ENCODE data around the gene METTL9. TPM values are rescaled to one million over a fixed set of nuclear protein-coding genes. Genes with fewer than 3 reads are reported as not detected.

Gene METTL9
- total RNA-seq, 1 experiment from 2014 or later, result 67.6 TPM

GRCh38 chr16:21663889-21664647 lies 64.7 kb downstream of the METTL9 start, which contains the start of gene OTOA:
Gene OTOA (plus strand): TSS chr16:21663968. CDS start chr16:21678515, 14,547 bp downstream.
- ChIA-PET POLR2A (no interaction called here), CTCF (interaction anchor here (1.4 kb wide), 1 partner anchor 44 kb away, joined by 8 read pairs; no protein-coding TSS in a partner anchor)
- DNase-seq (ENCODE audit: unreplicated experiment), result no peak
- intact Hi-C loops (cut with micrococcal nuclease), result no loop called here
- Mint-ChIP-seq H3K27me3 (ENCODE audit: insufficient read depth, unreplicated experiment) (no peaks in the 10 kb centered on the region), H3K27ac (ENCODE audit: low read depth, unreplicated experiment) (no peak within 1 kb of the TSS), H3K9me3 (ENCODE audit: unreplicated experiment) (no peaks in the 10 kb centered on the region), H3K36me3 (ENCODE audit: insufficient read depth, unreplicated experiment) (peaks cover 4% of the 10 kb centered on the region), H3K4me1 (ENCODE audit: insufficient read depth, unreplicated experiment) (no peaks in the 10 kb centered on the region), H3K4me3 (ENCODE audit: unreplicated experiment) (no peak within 1 kb of the TSS)
- no TSS peak for BruUV-seq (replicated peaks)
- TF ChIP-seq CTCF (IDR thresholded peaks at IDR 0.05; ENCODE audit: unreplicated experiment), result no peak

- ChIA-PET CTCF (interaction anchor here (0.6 to 3.0 kb wide), 4 partner anchors 8 to 362 kb away, joined by 3 to 25 read pairs (median 6); no protein-coding TSS in a partner anchor), POLR2A (no interaction called here)
- intact Hi-C loops (cut with micrococcal nuclease), result no loop called here
- Mint-ChIP-seq H3K4me1 (ENCODE audit: insufficient read depth, unreplicated experiment) (no peaks in the 10 kb centered on the region), H3K27me3 (ENCODE audit: insufficient read depth, unreplicated experiment) (peaks cover 5% of the 10 kb centered on the region), H3K36me3 (ENCODE audit: insufficient read depth, unreplicated experiment) (peaks cover 4% of the 10 kb centered on the region), H3K4me3 (ENCODE audit: unreplicated experiment) (no peak overlapping the region), H3K27ac (ENCODE audit: low read depth, unreplicated experiment) (no peak overlapping the region), H3K9me3 (ENCODE audit: unreplicated experiment) (no peaks in the 10 kb centered on the region)
- no TSS peak for BruUV-seq (replicated peaks)
- no peak for DNase-seq (ENCODE audit: unreplicated experiment)
- no peak for TF ChIP-seq CTCF (IDR thresholded peaks at IDR 0.05; ENCODE audit: unreplicated experiment)
Measured at GRCh38 chr16:21664801-21665492, 65.6 kb downstream of the METTL9 start.

- H3K4me1 Mint-ChIP-seq (ENCODE audit: insufficient read depth, unreplicated experiment), result no peaks in the 10 kb centered on the region
- intact Hi-C loops (cut with micrococcal nuclease), result no loop called here
- no peak overlapping the region for H3K4me3 Mint-ChIP-seq (ENCODE audit: unreplicated experiment)
- peaks cover 14% of the 10 kb centered on the region for H3K27me3 Mint-ChIP-seq (ENCODE audit: insufficient read depth, unreplicated experiment)
- CTCF ChIA-PET, result interaction anchor here (1.1 to 3.0 kb wide), 2 partner anchors 10 to 27 kb away, joined by 3 to 25 read pairs; no protein-coding TSS in a partner anchor
- DNase-seq (ENCODE audit: unreplicated experiment), result no peak
- BruUV-seq (replicated peaks), result no TSS peak
- peaks cover 4% of the 10 kb centered on the region for H3K36me3 Mint-ChIP-seq (ENCODE audit: insufficient read depth, unreplicated experiment)
- no peaks in the 10 kb centered on the region for H3K9me3 Mint-ChIP-seq (ENCODE audit: unreplicated experiment)
- TF ChIP-seq CTCF (IDR thresholded peaks at IDR 0.05; ENCODE audit: unreplicated experiment), result no peak
- no peak overlapping the region for H3K27ac Mint-ChIP-seq (ENCODE audit: low read depth, unreplicated experiment)
- POLR2A ChIA-PET, result interaction anchor here (0.9 kb wide), 1 partner anchor 52 kb away, joined by 3 read pairs; no protein-coding TSS in a partner anchor
Measured at GRCh38 chr16:21666772-21667171, 67.4 kb downstream of the METTL9 start.

GRCh38 chr16:21667575-21667974 lies 68.2 kb downstream of the METTL9 start:
- H3K4me1 Mint-ChIP-seq (ENCODE audit: insufficient read depth, unreplicated experiment), result no peaks in the 10 kb centered on the region
- BruUV-seq (replicated peaks), result no TSS peak
- no peak for TF ChIP-seq CTCF (IDR thresholded peaks at IDR 0.05; ENCODE audit: unreplicated experiment)
- ChIA-PET POLR2A (interaction anchor here (0.9 kb wide), 1 partner anchor 51 kb away, joined by 3 read pairs; no protein-coding TSS in a partner anchor), CTCF (interaction anchor here (0.8 to 3.0 kb wide), 4 partner anchors 10 to 16 kb away, joined by 3 to 25 read pairs (median 4); no protein-coding TSS in a partner anchor)
- no peak for DNase-seq (ENCODE audit: unreplicated experiment)
- H3K4me3 Mint-ChIP-seq (ENCODE audit: unreplicated experiment), result no peak overlapping the region
- peaks cover 14% of the 10 kb centered on the region for H3K27me3 Mint-ChIP-seq (ENCODE audit: insufficient read depth, unreplicated experiment)
- H3K36me3 Mint-ChIP-seq (ENCODE audit: insufficient read depth, unreplicated experiment), result peaks cover 4% of the 10 kb centered on the region
- intact Hi-C loops (cut with micrococcal nuclease), result no loop called here
- no peak overlapping the region for H3K27ac Mint-ChIP-seq (ENCODE audit: low read depth, unreplicated experiment)
- no peaks in the 10 kb centered on the region for H3K9me3 Mint-ChIP-seq (ENCODE audit: unreplicated experiment)

Measured in MCF 10A (cell line).